SK-N-SH (cell line): Measurements from ENCODE around the gene ANXA7. TPM values are rescaled to one million over a fixed set of nuclear protein-coding genes. Genes with fewer than 3 reads are reported as not detected.

Experiments
- CTCF ChIA-PET: fragments of 300-600, 350-600 bp; formaldehyde crosslinking; extraction: SDS; loops from one replicate; lab custom pipeline; 2021; lab: Yijun Ruan, JAX
- POLR2A ChIA-PET: fragments of 350-600 bp; sonication (Branson Sonifier 250); formaldehyde crosslinking; extraction: SDS; loops from one replicate; lab custom pipeline; 2020; ENCODE audit warnings: antibody characterized with exemption, inconsistent platforms; lab: Yijun Ruan, JAX
- DNase-seq: peaks from one replicate; pipeline ENCODE4 v3.0.0; 2012
- H2AFZ ChIP-seq: fragments of 200-600 bp; sonication (generic); 2 replicates; pipeline ENCODE4 v1.8.1; 2016; ENCODE audit warnings: antibody characterized with exemption, mild to moderate bottlenecking, low read depth
- H3F3A ChIP-seq: fragments of 200-600 bp; sonication (generic); replicated peaks from 2 replicates; pipeline ENCODE3; 2016; ENCODE audit warnings: antibody characterized with exemption, mild to moderate bottlenecking; ENCODE audit not compliant: insufficient read depth
- H3K27ac ChIP-seq, 2 experiments: fragments of 200-500 bp in 1 of 2; fragments of 200-600 bp in 1 of 2; sonication (Bioruptor generic) in 1 of 2; sonication (generic), shearing (Covaris generic) in 1 of 2; 2 replicates each; pipeline versions ENCODE4 v1.5.1 to v1.6.1; 2014 to 2016; ENCODE audit warnings: low read depth in 2 of 2, inconsistent platforms in 1 of 2, low read length in 1 of 2, mild to moderate bottlenecking in 1 of 2, mixed read lengths in 1 of 2
- H3K27me3 ChIP-seq: fragments of 200-600 bp; sonication (generic), shearing (Covaris generic); 2 replicates; pipeline ENCODE4 v1.6.1; 2016; ENCODE audit warnings: mixed run types; ENCODE audit not compliant: insufficient read depth
- H3K36me3 ChIP-seq, 2 experiments: fragments of 200-500 bp in 1 of 2; fragments of 200-600 bp in 1 of 2; sonication (Bioruptor generic) in 1 of 2; sonication (generic) in 1 of 2; replicated peaks in 1 of 2; 2 replicates each; pipeline versions ENCODE3 to v1.5.1; 2014 to 2016; ENCODE audit warnings: low read length in 1 of 2, mild to moderate bottlenecking in 1 of 2; ENCODE audit not compliant: insufficient read depth in 2 of 2, control insufficient read depth in 1 of 2
- H3K4me1 ChIP-seq, 2 experiments: fragments of 200-500 bp in 1 of 2; fragments of 200-600 bp in 1 of 2; sonication (Bioruptor generic) in 1 of 2; sonication (generic), shearing (Covaris generic) in 1 of 2; 2 replicates each; pipeline versions ENCODE4 v1.5.1 to v1.6.1; 2014 to 2016; ENCODE audit warnings: low read depth in 1 of 2, low read length in 1 of 2, mixed run types in 1 of 2; ENCODE audit not compliant: insufficient read depth in 2 of 2, control insufficient read depth in 1 of 2
- H3K4me2 ChIP-seq: fragments of 200-600 bp; sonication (generic), shearing (Covaris generic); 2 replicates; pipeline ENCODE4 v1.6.1; 2017; ENCODE audit warnings: mixed run types
- H3K4me3 ChIP-seq, 2 experiments: fragments of 200-500 bp in 1 of 2; fragments of 200-600 bp in 1 of 2; sonication (Bioruptor generic) in 1 of 2; sonication (generic), shearing (Covaris generic) in 1 of 2; 2 replicates each; pipeline versions ENCODE4 v1.5.1 to v1.8.1; 2014 to 2016; ENCODE audit warnings: low read depth in 2 of 2, inconsistent platforms in 1 of 2, low read length in 1 of 2, mild to moderate bottlenecking in 1 of 2, mixed read lengths in 1 of 2, moderate library complexity in 1 of 2
- H3K79me2 ChIP-seq: fragments of 200-600 bp; sonication (generic); 2 replicates; pipeline ENCODE4 v1.8.1; 2017; ENCODE audit warnings: mild to moderate bottlenecking; ENCODE audit not compliant: insufficient read depth
- H3K9ac ChIP-seq: fragments of 200-600 bp; sonication (generic); 2 replicates; pipeline ENCODE4 v1.6.1; 2017; ENCODE audit warnings: mixed run types
- H3K9me2 ChIP-seq: fragments of 200-600 bp; sonication (generic); 2 replicates; pipeline ENCODE4 v1.6.1; 2017; ENCODE audit warnings: mixed run types
- H3K9me3 ChIP-seq: fragments of 200-600 bp; sonication (generic); 2 replicates; pipeline ENCODE4 v1.6.1; 2017; ENCODE audit warnings: mixed run types, mild to moderate bottlenecking, moderate library complexity
- H4K20me1 ChIP-seq: fragments of 200-600 bp; sonication (generic); 2 replicates; pipeline ENCODE4 v1.6.1; 2017; ENCODE audit warnings: mild to moderate bottlenecking, mixed run types; ENCODE audit not compliant: insufficient read depth
- EP300 ChIP-seq, 2 experiments: IDR thresholded peaks; 2 replicates each; pipeline versions ENCODE4 v1.4.0 to v1.6.1; 2012; ENCODE audit warnings: borderline replicate concordance in 1 of 2, low read depth in 1 of 2, low read length in 1 of 2
- EZH2phosphoT487 ChIP-seq: fragments of 200-600 bp; sonication (generic); IDR thresholded peaks from 2 replicates; pipeline ENCODE4 v1.6.1; 2017; ENCODE audit warnings: low read depth, mixed run types, mild to moderate bottlenecking, antibody characterized with exemption, moderate library complexity, borderline replicate concordance
- FOSL2 ChIP-seq: IDR thresholded peaks from 2 replicates; pipeline ENCODE4 v1.4.0; 2012; ENCODE audit warnings: low read depth, mild to moderate bottlenecking, moderate library complexity, borderline replicate concordance
- FOXM1 ChIP-seq: IDR thresholded peaks from 2 replicates; pipeline ENCODE4 v1.4.0; 2012; ENCODE audit warnings: low read depth, mild to moderate bottlenecking
- GATA2 ChIP-seq: sonication (generic); formaldehyde crosslinking; IDR thresholded peaks from 2 replicates; pipeline ENCODE4 v1.5.0; 2020; ENCODE audit warnings: mild to moderate bottlenecking, missing genetic modification reagents
- JUND ChIP-seq: IDR thresholded peaks from 2 replicates; pipeline ENCODE4 v1.4.0; 2012
- MEF2A ChIP-seq: IDR thresholded peaks from 2 replicates; pipeline ENCODE4 v1.4.0; 2012; ENCODE audit warnings: low read depth, borderline replicate concordance
- MXI1 ChIP-seq: IDR thresholded peaks from 2 replicates; pipeline ENCODE4 v1.6.1; 2012; ENCODE audit warnings: mild to moderate bottlenecking, low read depth, low read length, improper control_type of control experiment
- NFIC ChIP-seq: IDR thresholded peaks from 2 replicates; pipeline ENCODE4 v1.4.0; 2012; ENCODE audit warnings: borderline replicate concordance
- NRF1 ChIP-seq: IDR thresholded peaks from 2 replicates; pipeline ENCODE4 v1.6.1; 2012; ENCODE audit warnings: low read depth, mild to moderate bottlenecking, low read length
- PBX3 ChIP-seq: IDR thresholded peaks from 2 replicates; pipeline ENCODE4; 2012
- POLR2AphosphoS5 ChIP-seq: IDR thresholded peaks from 2 replicates; pipeline ENCODE4 v1.6.1; 2012; ENCODE audit warnings: low read depth, low read length
- RAD21 ChIP-seq: IDR thresholded peaks from 2 replicates; pipeline ENCODE4 v1.6.1; 2012; ENCODE audit warnings: mild to moderate bottlenecking, low read length
- RCOR1 ChIP-seq: fragments of 150-350 bp; IDR thresholded peaks from 2 replicates; pipeline ENCODE4 v1.6.1; 2017; ENCODE audit warnings: antibody characterized with exemption, low read length
- RFX5 ChIP-seq: IDR thresholded peaks from 2 replicates; pipeline ENCODE4 v1.6.1; 2012; ENCODE audit warnings: mild to moderate bottlenecking, improper control_type of control experiment, low read length
- SIN3A ChIP-seq: IDR thresholded peaks from 2 replicates; pipeline ENCODE4 v1.6.1; 2012; ENCODE audit warnings: low read depth, mild to moderate bottlenecking, low read length, moderate library complexity, borderline replicate concordance
- SMC3 ChIP-seq: IDR thresholded peaks from 2 replicates; pipeline ENCODE4 v1.6.1; 2012; ENCODE audit warnings: low read depth, low read length, improper control_type of control experiment
- USF2 ChIP-seq: fragments of 150-350 bp; IDR thresholded peaks from 2 replicates; pipeline ENCODE4 v1.6.1; 2017; ENCODE audit warnings: antibody characterized with exemption, low read length, low read depth, borderline replicate concordance
- YY1 ChIP-seq: IDR thresholded peaks from 2 replicates; pipeline ENCODE4 v1.4.0; 2012; ENCODE audit warnings: low read depth, mild to moderate bottlenecking
- WGBS: methylation state at CpG from one replicate; pipeline ENCODE4 v1.1.6; 2017; ENCODE audit warnings: low lambda C conversion rate; 5-methylcytosine and 5-hydroxymethylcytosine counted together
- polyA plus RNA-seq, 3 experiments: library from polyadenylated mRNA; depleted of rRNA; stranded (reverse); fragments of >200 nt; gene quantifications; 2 replicates each; pipeline ENCODE4 v1.2.3, GENCODE V29; 2012

Gene ANXA7
- polyA plus RNA-seq, 1 of the 3 experiments (the other 2 are of a cell fraction), result 65.7 TPM

- DNase-seq, result no peak
- Histone ChIP-seq H3K4me1 (no peaks in the 10 kb centered on the region), H2AFZ (no peak overlapping the region), H3K79me2 (no peaks in the 10 kb centered on the region), H3K4me2 (no peak overlapping the region)
- WGBS, result 91% methylated on average over 4 of the region's 4 CpGs
- no peak for TF ChIP-seq NRF1
- no peak for TF ChIP-seq JUND
- TF ChIP-seq FOSL2, result no peak
- no peak for TF ChIP-seq NFIC
- no peak for TF ChIP-seq USF2
- TF ChIP-seq YY1, result no peak
- TF ChIP-seq FOXM1, result no peak
- no peak for TF ChIP-seq PBX3
- TF ChIP-seq EZH2phosphoT487, result no peak
- no peak for TF ChIP-seq RAD21
- no peak for TF ChIP-seq SIN3A
- TF ChIP-seq, all 33 proteins: peak for 0
- Histone ChIP-seq H3K36me3 (peaks cover 20 to 41% of the 10 kb centered on the region in 2 experiments), H3K9me3 (no peaks in the 10 kb centered on the region), H4K20me1 (no peaks in the 10 kb centered on the region), H3K27me3 (no peaks in the 10 kb centered on the region), H3K27ac (no peak overlapping the region), H3K9ac (no peak overlapping the region), H3F3A (no peaks in the 10 kb centered on the region), H3K4me3 (no peak overlapping the region), H3K9me2 (no peaks in the 10 kb centered on the region)
- POLR2A ChIA-PET, result no interaction called here
- CTCF ChIA-PET, result no interaction called here
Measured at GRCh38 chr10:73426318-73426717, 12.5 kb upstream of the ANXA7 start.

- H3K4me1 ChIP-seq, result no peaks in the 10 kb centered on the region
- H3K79me2 ChIP-seq, result no peaks in the 10 kb centered on the region
- TF ChIP-seq MXI1, result no peak
- no peak for TF ChIP-seq GATA2 (CRISPR knock-in tag)
- no peak for TF ChIP-seq FOSL2
- TF ChIP-seq MEF2A, result no peak
- no peak for TF ChIP-seq POLR2AphosphoS5
- no peak for TF ChIP-seq JUND
- no peak for TF ChIP-seq NRF1
- no peak for TF ChIP-seq SMC3
- no peak for TF ChIP-seq EP300 (IDR thresholded peaks at IDR 0.05; ENCODE audit: borderline replicate concordance in 1 of 2, low read depth in 1 of 2, low read length in 1 of 2)
- no peak for TF ChIP-seq RCOR1
- no peak for TF ChIP-seq RFX5
- TF ChIP-seq FOXM1, result no peak
- WGBS, result 66% methylated on average over 3 of the region's 3 CpGs
- no peaks in the 10 kb centered on the region for H4K20me1 ChIP-seq
- peaks cover 17 to 38% of the 10 kb centered on the region in 2 experiments for H3K36me3 ChIP-seq
- no peak overlapping the region for H3K9ac ChIP-seq
- ChIA-PET CTCF (no interaction called here), POLR2A (no interaction called here)
- H3K9me3 ChIP-seq, result no peaks in the 10 kb centered on the region
- no peak overlapping the region for H3K4me2 ChIP-seq
- H3F3A ChIP-seq, result no peaks in the 10 kb centered on the region
- no peak overlapping the region; a peak in 1 of 4 replicates for H3K27ac ChIP-seq
- H3K9me2 ChIP-seq, result no peaks in the 10 kb centered on the region
- DNase-seq, result peak; percentile 14
- no peak overlapping the region for H2AFZ ChIP-seq
- no peak overlapping the region for H3K4me3 ChIP-seq
- no peaks in the 10 kb centered on the region for H3K27me3 ChIP-seq
Measured at GRCh38 chr10:73424478-73424877, 10.6 kb upstream of the ANXA7 start.
